ENCODE results near the gene VIL1.

DNA sequence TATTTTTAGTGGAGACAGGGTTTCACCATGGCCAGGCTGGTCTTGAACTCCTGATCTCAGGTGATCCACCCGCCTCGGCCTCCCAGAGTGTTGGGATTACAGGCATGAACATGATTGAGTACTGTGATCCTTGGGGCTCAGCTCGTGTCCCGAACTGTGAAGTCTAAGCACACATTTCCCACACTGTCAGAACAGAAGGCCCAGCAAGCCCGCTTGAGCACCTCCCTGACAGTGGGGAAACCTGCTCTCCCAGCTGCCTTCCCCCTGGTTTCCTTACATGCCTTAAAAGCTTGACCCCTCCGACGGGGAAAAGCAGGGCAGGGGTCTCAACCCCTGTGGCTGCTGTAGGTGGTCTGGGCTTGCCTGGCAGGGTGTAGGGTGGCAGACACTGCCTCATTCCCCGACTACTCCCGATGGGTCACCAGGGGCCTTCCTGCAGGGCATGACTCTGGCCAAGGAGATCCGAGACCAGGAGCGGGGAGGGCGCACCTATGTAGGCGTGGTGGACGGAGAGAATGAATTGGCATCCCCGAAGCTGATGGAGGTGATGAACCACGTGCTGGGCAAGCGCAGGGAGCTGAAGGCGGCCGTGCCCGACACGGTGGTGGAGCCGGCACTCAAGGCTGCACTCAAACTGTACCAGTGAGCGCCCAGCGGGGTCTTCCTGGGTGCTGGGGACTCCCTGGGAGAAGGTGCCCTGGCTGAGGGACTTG is 10.1 kb downstream of the VIL1 start:
- TF ChIP-seq, protein P1, sequence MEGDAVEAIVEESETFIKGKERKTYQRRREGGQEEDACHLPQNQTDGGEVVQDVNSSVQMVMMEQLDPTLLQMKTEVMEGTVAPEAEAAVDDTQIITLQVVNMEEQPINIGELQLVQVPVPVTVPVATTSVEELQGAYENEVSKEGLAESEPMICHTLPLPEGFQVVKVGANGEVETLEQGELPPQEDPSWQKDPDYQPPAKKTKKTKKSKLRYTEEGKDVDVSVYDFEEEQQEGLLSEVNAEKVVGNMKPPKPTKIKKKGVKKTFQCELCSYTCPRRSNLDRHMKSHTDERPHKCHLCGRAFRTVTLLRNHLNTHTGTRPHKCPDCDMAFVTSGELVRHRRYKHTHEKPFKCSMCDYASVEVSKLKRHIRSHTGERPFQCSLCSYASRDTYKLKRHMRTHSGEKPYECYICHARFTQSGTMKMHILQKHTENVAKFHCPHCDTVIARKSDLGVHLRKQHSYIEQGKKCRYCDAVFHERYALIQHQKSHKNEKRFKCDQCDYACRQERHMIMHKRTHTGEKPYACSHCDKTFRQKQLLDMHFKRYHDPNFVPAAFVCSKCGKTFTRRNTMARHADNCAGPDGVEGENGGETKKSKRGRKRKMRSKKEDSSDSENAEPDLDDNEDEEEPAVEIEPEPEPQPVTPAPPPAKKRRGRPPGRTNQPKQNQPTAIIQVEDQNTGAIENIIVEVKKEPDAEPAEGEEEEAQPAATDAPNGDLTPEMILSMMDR (IDR thresholded peaks at IDR 0.05; ENCODE audit: low read length), result no peak
- TF ChIP-seq EZH2phosphoT487 (IDR thresholded peaks at IDR 0.05; ENCODE audit: low read length), result no peak
- no peak for TF ChIP-seq EZH2 (optimal IDR thresholded peaks at IDR 0.05; ENCODE audit: low read depth, low read length)

Measured in MM.1S (cell line).